ENCODE measurements around the gene ARHGAP40.
"Not testable (repeated sequence)": the region's sequence is repeated elsewhere in the genome, so short reads cannot be mapped to it uniquely, and the experiment has no call there.

ARHGAP40 gene

GRCh38 chr20:38589351-38589750 lies 12.3 kb upstream of the ARHGAP40 start:
- DNase-seq: no peak

- DNase-seq: no peak
Measured at GRCh38 chr20:38589967-38590675, 11.5 kb upstream of the ARHGAP40 start.

GRCh38 chr20:38590676-38591473 lies 10.7 kb upstream of the ARHGAP40 start:
- DNase-seq: peak; percentile 46

- DNase-seq: no peak
Measured at GRCh38 chr20:38591474-38592410, 9.9 kb upstream of the ARHGAP40 start.

- DNase-seq: not testable (repeated sequence)
Measured at GRCh38 chr20:38592411-38592790, 9.2 kb upstream of the ARHGAP40 start.

GRCh38 chr20:38594281-38594680 lies 7.3 kb upstream of the ARHGAP40 start:
- not testable (repeated sequence) for DNase-seq

- DNase-seq: not testable (repeated sequence)
Measured at GRCh38 chr20:38595886-38596285, 5.7 kb upstream of the ARHGAP40 start.

- DNase-seq: no peak
Measured at GRCh38 chr20:38599410-38599882, 2.2 kb upstream of the ARHGAP40 start.

GRCh38 chr20:38600057-38600456 lies 1.6 kb upstream of the ARHGAP40 start:
- no peak for DNase-seq

GRCh38 chr20:38602185-38602581 lies 574 bp downstream of the ARHGAP40 start:
- DNase-seq: no peak

- no peak for DNase-seq
Measured at GRCh38 chr20:38603286-38603685, 1.7 kb downstream of the ARHGAP40 start.

GRCh38 chr20:38604873-38605303 lies 3.3 kb downstream of the ARHGAP40 start:
- DNase-seq: no peak

GRCh38 chr20:38607351-38607750 lies 5.7 kb downstream of the ARHGAP40 start:
- DNase-seq: no peak

- DNase-seq: no peak
Measured at GRCh38 chr20:38608188-38608587, 6.6 kb downstream of the ARHGAP40 start.

GRCh38 chr20:38609815-38610214 lies 8.2 kb downstream of the ARHGAP40 start:
- peak; percentile 67 for DNase-seq

GRCh38 chr20:38610521-38610920 lies 8.9 kb downstream of the ARHGAP40 start:
- DNase-seq: no peak

GRCh38 chr20:38612751-38613515 lies 11.3 kb downstream of the ARHGAP40 start:
- no peak for DNase-seq

- no peak for DNase-seq
Measured at GRCh38 chr20:38615283-38615682, 13.7 kb downstream of the ARHGAP40 start.

- DNase-seq: no peak
Measured at GRCh38 chr20:38616457-38616856, 14.8 kb downstream of the ARHGAP40 start.

- no peak for DNase-seq
Measured at GRCh38 chr20:38617011-38617829, 15.6 kb downstream of the ARHGAP40 start.

GRCh38 chr20:38617830-38618196 lies 16.2 kb downstream of the ARHGAP40 start:
- no peak for DNase-seq
